CD4-positive, alpha-beta T cell treated with Interferon alpha-2 for 1 hour (primary cell): ENCODE results near the gene HOXA5.

ENCODE experiments used
- DNase-seq, 2 donors: peaks; one replicate each; pipeline ENCODE4 v3.0.0-alpha.2; 2020 to 2022

Gene HOXA5

GRCh38 chr7:27116031-27116961 is 27.2 kb downstream of the HOXA5 start:
- no peak for DNase-seq

DNA sequence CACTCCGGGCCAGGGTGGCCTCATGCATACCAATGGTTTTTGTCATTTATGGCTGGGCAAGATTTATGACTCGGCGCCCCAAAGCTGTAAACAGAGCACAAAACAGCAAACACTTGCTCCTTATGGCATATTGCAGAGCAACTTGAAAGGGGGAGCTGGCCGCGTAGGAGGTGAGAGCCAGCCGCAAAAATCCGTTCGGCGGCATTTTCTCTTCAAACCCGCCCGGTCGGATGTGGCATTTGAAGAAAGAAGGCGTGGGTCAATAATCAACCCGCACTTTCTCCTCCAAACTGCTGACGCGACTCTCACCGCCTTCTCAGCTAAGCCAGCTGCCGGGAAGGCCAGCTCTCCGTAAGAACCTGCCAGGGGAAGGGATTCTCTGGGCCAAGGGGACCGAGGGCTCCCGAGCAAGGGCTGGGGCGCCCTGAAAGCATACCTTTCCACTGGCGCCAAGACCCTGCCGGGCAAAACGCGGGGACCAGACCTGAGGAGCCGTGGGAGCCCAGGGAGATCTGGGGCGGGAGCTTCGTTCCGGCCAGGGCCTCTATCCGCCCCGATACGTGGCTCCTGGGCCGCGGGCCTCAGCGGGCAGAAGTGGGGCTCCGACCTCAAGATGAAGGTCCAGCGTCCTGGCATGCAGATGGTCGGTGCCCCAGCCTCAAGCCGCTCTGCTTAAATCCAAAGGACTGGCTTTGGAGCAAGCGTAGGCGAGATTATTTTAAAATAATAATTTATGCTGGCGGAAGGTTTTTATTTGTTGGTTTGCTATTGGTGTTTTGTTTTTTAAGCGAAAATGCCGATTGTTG is 28.1 kb downstream of the HOXA5 start:
- no peak for DNase-seq

DNA sequence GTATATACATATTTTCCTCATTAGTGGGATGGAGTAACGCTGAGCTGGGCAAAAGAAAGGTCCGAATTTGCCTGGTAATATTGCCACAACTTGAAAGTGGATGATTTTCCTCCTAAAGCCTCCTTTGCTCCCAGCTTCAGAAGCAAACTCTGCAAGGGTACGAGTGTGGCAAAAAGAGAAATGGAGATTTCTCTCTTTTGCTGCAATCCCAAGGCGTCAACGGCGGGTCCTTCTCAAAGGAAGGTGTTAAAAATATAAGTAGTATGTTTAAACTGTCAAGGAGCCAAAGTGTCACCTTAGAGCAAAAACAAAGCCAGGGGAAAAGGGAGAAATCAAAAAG is 28.6 kb downstream of the HOXA5 start:
- no peak for DNase-seq

DNA sequence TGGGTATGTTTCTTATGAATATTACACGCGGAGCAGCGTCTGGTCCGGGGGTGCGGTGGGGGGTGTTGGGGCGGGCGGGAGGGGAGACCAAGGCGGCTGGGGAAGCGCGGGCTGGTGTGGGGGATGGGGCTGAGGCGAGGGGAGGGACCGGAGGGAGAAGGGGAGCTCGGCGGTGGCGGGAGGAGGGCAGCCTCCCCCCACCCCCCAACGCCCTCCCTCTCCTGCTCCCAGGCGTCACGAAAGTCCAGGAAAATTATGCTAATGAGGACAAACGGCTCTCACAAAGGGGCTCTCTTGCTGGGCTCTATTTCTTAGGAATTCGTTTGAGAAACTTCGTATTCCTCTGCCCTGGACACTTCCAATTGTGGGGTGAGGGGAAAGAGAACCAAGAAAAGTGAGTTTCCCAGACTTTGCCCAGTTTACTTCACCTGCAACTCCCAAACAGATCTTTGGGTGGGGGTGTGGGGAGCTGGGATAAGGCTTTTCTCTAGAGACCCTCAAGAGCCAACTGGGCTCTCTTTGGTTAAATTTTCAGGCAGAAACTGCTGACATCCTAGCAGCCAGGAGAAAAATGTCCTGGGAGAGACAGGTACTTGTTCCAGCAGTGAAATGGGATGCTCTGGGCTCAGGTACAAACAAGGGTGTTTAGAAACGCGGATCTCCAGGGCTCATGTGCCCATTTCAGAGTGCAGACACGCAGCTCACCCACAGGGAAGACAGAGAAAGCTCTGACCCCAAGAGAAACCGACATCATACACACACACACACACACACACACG is 29.3 kb downstream of the HOXA5 start:
- DNase-seq, result no peak

DNA sequence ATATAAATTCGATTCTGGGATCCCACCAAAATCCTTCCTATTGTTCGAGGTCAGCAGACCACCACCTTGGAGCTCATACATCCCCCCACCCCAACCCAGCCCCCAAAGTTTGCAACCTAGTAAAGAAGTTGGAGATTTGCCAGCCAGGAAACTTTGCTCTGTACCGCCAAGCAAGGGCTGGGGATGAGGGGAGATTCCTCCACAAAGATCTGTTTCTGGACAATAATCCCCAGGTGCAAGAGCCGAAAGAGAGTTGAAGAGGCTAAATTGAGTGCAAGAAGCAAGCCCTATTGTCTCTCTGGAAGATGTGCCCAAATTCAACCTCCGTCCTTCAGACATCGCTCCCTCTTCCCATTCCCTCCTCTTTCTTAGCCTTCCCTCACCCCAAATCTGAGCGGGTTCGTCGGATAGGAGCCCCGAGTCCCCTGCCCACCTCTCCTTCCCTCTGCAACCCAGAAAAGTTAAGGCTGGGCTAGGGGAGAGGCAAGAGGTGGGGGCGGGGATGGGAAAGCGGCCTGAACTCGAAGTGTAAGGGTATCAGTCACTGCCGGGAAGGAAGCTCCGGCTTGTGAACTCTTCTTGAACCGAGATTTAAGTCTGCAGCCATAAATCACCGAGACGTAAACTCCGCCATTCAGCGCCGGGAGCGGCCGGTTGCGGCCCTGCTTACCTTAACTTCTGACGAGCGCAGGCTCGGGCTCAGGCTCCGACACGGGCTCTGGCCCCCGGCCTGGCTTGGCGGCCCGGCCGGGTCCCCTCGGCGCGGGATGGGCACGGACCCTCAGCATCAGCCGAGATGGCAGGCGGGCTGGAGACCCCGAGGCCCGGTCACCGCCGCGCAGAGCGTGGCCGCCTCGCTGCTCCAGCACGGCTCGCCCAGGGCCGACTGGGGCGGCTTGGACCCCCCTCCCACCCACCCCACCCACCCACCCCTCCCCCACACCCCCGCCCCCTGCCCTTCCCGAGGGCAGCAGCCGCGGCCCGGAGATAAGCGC is 30.2 kb downstream of the HOXA5 start:
- no peak for DNase-seq

- no peak for DNase-seq
Measured at GRCh38 chr7:27112361-27112760, 31.1 kb downstream of the HOXA5 start.

DNA sequence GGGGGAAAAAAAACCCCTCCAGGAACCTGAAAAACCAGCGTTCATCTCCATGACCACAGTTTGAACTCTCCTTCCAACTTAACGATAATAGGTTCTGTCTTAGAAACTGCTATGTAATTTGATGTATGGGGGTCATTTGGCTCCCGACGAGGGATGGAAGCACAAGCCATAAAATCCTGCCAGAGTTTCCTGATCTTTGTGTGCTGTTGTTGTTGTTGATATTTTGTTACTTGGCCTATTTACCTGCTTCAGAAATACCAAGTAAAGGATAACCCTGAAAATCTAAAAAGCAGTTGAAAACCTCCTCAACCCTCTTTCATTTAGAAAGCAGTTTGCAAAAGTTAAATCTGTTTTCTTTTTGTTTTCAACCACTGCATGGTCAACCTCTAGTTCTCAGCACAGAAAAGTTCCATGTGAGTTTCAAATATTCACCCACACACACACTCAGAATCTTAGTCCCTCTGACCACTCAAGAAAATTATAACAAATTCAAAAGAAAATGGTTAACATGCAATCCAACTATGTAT is 31.7 kb downstream of the HOXA5 start:
- no peak for DNase-seq

DNA sequence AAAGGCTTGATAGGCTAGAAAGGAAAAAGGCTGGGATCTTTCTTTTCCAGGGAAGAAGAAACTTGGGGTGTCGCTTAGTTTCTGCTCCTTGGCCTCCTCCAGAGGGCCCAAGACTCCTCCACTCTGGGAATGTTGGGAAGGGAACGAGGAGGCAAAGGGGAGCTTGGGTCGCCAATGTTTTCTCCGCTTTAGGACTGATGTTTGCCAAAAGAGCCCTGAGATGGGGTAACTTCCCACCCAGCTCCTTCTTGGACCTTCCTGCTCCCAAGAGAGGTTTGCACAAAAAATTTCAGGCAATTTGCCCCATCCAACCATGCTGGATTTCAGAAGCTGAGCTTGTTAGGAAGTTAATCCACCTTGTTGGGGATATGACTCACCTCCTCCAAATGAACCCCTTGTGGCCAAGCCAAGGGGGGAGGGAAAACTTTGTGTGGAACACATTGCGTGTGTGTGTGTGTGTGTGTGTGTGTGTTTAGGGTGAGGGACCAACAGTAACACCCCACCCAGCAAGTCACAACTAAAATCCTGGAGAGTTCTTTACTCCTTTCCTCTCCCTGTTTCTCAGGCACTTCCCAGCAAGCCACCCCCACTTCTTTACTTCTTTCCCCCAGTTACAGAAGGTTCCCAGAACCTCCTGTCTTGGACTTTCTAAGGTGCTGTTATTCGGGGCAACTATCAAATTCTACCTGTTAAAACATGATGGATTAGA is 32.3 kb downstream of the HOXA5 start:
- no peak for DNase-seq

- DNase-seq, result no peak
Measured at GRCh38 chr7:27110186-27111031, 33.1 kb downstream of the HOXA5 start.

- DNase-seq, result no peak
Measured at GRCh38 chr7:27109466-27110185, 33.9 kb downstream of the HOXA5 start.

DNA sequence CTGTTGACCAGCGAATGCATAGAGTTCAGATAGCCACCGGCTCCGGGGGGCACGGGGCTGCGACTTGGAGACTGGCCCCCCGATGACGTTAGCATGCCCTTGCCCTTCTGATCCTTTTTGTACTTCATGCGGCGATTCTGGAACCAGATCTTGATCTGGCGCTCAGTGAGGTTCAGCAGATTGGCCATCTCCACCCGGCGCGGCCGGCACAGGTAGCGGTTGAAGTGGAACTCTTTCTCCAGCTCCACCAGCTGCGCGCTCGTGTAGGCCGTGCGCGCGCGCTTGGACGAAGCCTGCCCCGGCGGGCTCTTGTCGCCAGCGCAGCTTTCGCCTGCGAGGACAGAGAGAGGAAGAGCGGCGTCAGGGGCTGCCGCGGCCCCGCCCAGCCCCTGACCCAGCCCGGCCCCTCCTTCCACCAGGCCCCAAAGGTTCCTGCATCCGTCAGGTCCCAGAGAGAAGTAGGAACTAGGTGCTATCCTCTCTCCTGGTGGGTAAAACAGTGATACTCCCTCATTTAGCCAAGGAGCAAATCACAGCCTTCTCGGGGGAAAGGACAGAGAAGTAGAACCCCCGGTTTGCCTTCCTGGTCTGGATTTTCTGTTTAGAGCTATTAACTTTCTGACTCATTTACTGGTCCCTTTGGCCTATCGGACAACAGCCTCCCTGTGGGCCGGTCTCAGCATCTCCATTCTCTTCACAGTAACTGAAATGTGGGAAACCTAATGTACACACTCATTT is 34.9 kb downstream of the HOXA5 start:
- no peak for DNase-seq

DNA sequence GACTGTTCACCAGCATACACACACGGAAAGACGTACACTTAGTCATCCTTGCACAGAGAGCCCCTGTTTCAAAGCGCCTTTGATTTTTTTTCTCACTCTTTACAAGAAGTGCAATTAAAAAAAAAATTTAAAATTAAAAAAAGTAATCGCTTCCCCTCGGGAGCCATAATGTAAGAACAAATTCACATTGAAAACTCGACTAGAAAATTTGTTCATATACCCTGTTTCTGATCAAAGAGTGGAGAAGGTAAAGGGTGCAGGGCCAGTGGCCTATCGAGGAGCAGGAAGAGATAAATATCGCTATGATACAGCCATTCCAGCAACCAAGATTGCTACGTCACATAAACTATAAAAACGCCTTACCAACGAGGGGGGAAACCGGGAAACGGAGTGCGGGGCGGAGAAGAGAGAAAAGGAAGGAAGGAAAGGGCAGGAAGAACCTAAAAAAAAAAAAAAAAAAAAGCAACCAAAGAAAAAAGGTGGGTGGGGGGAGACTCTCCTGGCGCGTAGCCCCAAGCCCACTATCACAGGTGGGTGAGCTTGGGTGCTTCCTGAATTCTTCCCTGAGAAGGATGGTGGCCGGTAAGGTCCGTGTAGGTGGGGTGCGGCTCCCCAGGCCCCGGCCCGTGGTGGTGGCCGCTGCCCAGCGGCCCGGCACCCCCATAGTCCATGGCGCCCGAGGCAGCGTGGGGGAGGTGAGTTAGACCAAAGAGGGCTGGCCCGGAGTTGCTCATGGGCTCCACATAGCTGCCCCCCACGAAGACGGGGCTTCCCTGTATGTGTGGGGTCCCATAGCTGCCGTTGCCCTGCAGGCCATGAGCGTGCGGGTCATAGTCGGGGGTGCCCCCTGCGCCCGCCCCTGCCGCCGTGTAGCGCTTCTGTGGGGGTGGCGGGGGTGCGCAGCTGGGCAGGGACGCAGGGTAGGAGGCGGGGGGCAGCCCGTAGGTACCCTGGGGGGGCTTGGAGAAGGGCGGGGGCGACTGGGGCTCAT is 35.8 kb downstream of the HOXA5 start:
- DNase-seq, result no peak

DNA sequence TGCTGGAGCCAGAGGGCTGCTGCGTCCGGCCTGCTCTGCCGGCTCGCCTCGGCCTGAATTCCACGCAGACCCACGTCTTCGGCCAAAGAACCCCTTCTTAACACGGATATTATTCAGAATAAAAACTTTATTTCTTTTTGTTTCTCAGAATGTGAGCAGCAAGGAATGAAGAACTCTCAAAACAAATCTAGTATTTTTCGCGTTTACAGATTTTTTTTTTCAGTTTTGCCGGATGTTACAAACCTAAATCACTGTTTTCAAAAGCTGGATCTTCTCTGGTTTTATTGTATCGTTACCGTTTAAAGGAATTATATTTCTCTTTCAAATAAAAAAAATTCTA is 36.6 kb downstream of the HOXA5 start:
- no peak for DNase-seq

- DNase-seq, result no peak
Measured at GRCh38 chr7:27106181-27106900, 37.1 kb downstream of the HOXA5 start.

DNA sequence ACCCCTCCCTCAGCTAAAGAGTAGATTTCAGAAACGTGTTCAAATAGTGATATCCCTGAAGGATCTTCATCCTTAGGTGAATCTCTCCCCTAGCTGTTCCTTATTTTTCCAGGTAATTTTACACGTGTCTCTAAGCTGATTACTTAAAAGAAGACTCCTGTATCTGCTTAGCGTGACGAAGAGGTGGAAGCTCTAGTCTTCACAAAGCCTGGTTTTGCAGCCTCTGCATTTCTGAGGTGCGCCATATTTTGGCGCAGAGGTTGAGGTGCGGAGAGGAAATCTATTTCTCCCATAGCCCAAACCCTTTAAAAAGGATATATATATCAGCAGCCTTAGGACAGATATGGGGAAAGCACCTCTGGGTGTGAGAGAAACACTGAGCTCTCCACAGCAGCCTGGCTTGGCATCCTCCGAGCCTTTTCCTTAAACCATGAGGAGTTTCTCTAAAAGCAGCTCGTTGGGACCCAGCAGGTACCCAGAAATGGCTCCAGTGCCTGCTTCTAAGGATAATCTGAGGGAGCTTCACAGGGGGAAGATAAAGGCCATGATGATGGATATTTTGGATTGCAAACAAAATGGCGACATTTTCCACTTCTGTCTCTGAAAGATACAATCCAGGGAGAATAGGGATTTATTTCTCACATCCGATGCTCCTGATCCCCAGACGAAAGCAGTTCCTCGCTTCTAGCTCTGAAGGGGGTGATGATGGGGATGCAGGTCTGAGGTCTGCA is 38.0 kb downstream of the HOXA5 start:
- no peak for DNase-seq
